GM18873 (cell line): ENCODE data around the gene NT5C1A.

Experiments used
- ATAC-seq: cut with Tn5 transposase; IDR thresholded peaks from one replicate; pipeline ENCODE4 v1.9.1; 2021; ENCODE audit warnings: mild to moderate bottlenecking, moderate library complexity, moderate number of reproducible peaks; ENCODE audit not compliant: unreplicated experiment, low FRiP score

The NT5C1A gene

DNA sequence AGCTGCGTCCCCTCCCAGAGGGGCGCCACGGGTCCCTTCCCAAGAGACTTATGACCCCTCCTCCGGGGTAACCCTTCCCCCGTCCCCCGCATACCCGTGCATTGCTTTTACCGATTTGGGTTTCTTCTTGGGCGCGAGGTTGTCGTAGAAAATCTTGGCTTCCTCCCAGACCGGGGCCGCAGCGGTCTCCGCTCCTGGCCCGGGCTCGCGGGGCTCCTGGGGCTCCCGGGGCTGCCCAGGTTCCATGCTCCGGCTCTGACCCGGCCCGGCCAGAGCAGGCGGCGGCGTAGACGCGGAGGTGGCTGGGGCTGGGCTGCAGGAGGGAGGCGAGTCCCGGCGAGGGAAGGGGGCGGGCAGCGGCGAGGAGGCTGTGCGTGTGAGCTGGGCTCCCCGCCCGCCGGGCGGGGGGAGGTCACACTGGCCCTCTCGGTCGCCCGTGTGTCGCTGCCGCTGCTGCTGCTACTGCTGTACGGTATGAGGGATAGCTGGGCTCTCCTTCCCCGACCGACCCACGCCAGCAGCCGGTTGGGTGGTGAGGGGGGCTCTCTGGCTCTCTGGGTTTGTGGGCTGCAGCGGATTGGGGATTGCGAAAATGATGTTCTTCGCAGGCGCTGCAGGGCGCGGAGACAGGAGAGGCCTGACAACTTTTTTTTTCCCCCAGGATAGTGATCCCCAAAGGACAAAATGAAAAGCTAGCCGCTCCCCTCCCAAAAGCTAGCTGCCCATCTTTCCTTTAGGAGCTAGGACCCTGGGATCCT, at the start of gene NT5C1A:
Gene NT5C1A (minus strand): TSS at position 315 of the 758 bp plus-strand sequence. CDS start 69 bp downstream, at position 246.
- no peak for ATAC-seq

DNA sequence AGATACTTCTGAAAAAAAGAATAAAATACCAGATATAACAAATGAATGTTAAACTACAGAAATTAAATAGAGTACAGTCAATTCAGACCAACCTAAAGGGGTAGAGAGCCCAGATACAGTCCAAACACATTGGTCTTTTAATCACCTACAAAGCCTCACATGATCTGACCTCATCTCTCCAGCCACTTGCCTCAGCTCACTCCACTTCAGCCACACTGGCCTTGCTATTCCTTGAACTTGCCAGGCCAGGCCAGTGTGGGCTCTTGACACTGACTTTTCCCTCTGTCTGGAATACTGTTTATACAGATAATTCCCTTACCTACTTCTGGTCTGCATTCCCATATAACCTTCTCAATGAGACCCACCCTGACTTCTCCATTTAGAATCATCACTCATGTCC, 49.8 kb upstream of the NT5C1A start:
- ATAC-seq = no peak

DNA sequence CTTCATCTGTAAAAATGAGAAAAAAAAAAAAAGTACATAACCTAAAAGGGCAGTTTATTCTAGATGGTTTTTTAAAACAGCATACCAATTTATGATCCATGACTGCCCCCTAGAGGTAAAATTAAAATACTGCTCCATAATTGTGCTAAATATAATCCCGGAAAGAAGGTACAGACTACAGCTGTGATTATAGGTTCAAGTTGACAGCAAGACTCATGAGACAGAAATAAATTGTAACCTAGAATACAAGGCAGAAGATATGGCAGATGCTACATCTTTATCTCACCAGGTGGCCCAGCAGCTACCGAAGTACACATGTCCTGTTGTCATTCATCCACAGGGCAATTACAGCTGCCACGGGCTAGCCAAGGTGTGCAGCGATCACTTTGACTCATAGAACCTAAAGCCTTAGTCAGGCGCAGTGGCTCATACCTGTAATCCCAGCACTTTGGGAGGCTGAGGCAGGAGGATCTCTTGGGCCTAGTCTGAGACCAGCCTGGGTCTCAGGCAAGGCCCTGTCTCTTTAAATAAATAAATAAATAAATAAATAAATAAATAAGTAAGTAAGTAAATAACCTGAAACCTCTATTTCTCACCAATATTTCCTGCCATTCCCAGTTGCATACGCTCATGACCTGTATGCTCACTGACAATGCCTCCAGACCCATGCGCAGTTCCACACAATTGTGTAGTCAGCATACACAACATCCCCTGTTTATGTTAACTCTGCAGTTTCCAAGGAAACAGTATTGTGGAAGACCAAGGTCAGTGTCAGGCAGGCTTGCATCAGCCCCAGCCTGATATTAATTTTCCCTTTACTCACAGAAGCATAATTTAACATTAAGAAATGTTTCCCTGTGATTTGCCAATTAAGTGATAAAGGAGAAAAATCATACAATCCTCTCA, 48.4 kb upstream of the NT5C1A start:
- no peak for ATAC-seq

DNA sequence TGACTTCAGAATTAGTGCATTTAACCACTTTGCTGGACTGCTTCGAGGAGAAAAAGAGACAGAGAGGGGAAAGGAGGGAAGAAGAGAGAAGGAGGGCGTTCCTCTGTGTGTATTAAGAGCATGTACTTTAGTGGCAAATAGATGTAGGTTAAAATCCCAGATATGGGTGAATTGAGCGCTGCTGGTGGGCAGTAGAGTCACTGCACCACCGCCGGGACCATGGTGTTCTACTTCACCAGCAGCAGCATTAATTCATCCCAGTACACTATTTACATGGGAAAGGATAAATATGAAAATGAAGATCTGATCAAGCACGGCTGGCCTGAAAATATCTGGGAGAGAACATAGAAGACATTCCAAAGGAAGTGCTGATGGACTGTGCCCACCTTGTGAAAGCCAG, 45.9 kb upstream of the NT5C1A start:
- no peak for ATAC-seq

DNA sequence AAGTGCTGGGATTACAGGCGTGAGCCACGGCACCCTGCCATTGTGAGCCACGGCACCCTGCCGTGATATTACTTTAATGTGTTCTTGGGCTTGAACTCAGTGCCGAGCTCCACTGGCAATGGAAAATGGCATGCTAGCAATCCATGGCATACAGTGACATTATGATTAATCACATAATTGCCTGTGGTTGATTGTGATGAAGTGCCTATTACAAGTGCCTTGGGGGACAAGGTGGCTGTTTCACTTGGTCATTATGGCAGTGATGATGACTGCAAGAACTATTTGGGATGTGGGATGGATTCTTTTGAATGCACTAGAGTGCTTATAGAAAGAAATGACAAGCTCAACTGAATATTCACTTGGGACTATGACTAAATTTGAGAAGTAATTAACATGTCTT, 41.6 kb upstream of the NT5C1A start:
- ATAC-seq = no peak

DNA sequence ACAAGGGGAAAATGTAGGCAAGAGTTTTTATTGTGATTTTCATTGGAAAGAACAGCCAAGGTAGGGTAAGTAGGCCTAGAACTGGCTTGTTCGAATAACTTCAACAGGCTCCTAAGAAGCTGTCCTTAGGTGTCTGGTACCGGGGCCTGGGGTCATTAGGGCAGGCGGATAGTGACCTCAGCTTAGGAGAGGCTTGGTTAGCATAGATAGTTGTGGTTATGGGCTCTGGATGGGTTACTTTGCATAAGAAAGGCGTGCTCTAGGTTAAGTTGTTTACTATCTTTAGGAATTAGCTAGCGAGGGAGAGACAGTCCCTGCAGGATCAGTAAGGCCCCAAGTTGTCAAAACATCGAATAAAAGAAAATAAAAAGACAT, 40.0 kb upstream of the NT5C1A start:
- no peak for ATAC-seq

DNA sequence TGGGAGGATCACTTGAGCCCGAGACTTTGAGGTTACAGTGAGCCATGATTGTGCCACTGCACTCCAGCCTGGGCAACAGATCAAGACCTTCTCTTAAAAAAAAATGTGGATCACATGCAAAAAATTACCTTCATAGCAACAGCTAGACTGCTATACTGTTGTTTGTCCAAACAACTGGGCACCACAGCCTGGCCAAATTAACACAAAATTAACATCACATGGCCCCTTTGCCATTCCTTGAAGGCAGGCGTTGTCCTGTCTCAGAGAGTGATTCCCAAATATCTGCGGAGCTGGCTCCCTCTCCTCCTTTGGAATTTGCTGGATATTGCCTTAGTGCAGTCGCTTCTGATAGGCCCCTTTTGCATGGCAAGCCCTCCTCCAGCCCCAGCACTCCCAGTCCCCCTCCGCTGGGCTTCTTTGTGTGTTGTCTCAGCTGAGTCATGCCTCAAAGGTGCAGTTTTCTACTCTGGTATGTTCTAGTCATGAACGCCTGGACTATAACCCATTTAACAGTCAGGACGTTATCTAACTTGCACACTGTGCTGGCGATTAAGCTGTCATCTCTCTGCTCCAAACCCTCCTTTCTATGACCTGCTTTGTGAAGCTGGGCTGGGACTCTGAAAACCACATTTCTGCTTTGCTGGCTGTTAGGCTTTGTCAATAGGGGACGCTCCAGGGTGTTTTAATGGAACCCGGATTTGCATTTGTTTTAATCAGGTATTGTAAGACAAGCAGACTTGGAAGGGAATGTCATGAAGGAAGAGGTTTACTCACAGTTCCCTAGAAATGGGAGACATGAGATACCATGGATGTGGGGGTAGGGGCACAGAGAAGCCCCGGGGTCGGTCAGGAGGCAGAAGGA, 39.4 kb upstream of the NT5C1A start:
- ATAC-seq = no peak

DNA sequence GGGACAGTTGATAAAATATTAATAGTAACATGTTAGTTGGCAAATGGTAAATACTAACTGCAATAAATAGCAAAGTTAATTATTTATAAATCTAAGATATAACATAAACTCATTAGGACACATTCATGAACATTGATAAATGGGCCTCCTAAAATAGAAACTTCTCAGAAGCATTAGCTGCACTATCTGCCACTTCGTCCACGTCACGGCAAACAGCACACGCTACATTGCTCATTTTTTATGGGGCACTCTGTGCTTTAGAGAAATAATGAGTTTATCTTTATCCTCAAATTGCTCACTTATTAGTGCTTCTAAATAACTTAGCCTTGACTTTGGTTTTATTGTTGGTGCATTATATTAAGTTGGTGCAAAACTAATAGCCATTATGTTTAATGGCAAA, 35.6 kb upstream of the NT5C1A start:
- no peak for ATAC-seq

DNA sequence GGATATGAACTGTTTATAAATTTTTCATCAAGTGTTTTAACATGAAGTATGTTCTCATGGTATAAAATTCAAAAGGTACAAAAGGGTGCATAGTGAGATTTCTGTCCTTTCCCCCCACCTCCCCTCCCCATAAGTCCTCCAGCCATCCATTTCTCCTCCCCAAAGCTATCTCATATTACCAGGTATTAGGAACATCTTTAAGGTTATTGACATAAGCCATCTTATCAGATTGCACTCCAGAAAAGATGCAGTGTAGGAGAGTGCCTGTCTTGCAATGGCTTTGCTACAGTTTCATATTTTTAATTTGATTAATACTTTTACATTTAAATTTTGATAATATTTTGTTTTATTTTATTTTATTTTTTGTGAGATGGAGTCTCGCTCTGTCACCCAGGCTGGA, 32.9 kb upstream of the NT5C1A start:
- ATAC-seq = no peak

DNA sequence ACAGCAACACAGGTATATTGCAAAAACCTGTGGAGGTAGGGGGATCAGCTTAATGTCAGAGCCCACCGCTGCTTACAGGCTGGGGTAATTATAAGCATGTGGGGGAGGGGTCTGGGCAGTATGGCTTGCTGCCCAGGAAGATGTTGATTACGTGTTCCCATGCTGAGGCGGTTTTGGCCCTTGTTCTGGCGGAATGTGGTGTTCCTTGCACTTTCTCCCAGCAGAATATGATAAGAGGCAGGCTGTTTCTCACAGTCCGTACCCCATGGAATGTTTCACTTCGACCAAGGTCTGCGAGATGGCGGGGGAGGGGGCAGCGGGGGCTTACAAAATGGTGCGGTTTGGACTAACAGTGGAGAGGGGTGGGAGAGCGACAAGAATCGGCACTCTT, 29.1 kb upstream of the NT5C1A start:
- no peak for ATAC-seq

DNA sequence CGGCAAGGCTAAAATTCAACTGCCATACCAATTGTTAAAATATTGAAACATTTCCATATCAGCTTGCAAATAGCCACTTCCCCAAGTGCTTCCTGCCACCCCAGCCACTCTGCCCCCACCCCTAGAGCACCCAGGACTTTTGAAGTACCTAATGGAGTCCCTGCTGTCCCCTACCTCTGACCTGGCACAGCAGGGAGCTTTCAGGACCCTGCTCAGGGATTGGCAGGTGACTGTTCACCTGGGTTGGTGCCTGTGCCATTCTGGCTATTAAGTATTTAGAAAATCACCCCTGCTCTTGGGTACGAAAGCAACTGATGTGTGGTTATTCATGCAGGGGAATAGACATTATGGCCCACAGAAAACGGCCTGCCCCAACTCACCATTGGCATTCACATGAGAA, 28.4 kb upstream of the NT5C1A start:
- no peak for ATAC-seq

DNA sequence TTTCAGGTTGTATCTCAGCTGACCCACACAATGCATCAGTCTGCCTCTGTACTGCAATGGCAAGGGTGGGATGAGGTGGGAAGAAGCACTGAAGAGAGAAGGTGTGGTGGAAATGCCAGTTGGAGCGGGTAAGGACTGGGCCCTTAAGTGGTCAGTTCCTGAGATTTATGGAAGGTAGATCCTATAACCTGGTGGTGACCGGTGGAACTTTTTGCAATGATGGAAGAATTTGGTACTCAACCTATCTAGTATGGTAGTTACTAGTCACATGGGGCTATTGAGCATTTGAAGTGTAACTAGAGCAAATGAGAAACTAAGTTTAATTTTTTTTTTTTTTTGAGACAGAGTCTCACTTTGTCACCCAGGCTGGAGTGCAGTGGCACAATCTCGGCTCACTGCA, 27.5 kb upstream of the NT5C1A start:
- ATAC-seq = no peak

DNA sequence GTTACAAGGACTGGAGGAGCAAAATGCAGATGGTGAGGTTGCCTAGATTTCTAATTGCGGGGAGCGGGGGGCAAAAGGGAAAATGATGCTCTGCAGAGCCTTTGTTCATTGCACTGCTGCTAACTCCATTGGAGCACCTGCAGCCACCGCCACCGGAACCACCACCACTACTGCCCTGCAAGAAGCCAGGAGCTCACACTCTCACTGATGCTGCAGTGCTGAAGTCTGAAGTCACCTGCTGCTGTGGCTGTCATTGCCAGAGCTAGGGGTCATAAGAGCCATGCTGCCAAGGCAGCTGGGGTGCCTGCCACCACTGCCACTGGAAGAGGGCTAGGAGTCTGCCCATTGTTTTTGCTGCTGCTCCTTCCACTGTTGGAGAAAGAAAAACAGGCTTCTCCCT, 26.7 kb upstream of the NT5C1A start:
- ATAC-seq = no peak

DNA sequence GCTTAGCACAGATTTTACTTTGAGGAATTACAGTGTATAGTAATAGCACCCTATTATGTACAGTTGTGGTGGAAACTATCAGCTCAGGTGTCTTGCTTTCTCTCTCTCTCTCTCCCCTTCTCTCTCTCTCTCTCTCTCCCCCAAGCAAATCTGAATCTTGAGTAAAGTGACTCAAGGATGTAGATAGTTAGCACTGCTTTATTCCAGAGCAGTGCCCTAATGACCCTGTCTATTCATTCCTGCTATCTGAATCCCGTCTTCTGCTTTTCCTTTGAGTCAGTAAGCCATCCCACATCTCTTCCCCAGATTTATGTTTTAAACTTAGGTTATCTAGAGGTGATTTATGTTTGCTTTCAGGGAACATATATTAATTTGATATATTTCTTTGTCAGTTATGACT, 24.5 kb upstream of the NT5C1A start:
- no peak for ATAC-seq

DNA sequence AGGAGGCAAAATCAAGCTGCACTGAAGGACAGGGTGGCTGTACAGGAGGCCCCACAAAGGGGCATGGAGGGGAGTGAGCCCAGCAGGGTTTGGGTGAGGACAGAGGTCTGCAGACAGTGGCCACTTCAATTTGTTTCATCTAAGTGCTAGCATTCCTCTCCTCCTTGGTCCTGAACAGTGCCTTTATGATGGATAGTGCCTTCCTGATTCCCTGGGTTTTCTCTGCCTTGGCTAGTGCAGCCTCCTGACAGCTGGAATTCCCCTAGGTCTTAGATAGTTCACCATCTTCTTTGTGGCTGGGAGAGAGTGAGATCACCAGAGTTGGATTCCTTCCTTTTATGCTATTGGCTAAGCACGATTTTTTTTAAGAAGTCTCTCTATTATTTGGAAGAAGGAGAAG, 23.1 kb upstream of the NT5C1A start:
- ATAC-seq = no peak

DNA sequence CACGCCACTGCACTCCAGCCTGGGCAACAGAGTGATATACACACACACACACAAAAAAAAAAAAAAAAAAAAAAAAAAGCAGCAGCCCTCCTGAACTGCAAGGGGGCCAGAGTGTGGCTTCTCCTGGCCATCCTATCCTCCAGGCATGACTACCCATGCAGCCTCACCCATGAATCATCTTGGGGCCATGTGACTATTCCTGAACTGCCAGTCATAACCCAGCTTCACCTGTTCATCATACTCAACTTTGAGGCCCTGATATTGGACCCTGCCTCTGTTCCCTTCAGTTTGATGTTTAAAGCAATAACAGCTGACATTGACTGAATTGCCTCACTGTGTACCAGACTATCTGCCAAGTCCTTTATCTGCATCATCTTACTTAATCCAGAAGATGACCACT, 22.1 kb upstream of the NT5C1A start:
- ATAC-seq = no peak

DNA sequence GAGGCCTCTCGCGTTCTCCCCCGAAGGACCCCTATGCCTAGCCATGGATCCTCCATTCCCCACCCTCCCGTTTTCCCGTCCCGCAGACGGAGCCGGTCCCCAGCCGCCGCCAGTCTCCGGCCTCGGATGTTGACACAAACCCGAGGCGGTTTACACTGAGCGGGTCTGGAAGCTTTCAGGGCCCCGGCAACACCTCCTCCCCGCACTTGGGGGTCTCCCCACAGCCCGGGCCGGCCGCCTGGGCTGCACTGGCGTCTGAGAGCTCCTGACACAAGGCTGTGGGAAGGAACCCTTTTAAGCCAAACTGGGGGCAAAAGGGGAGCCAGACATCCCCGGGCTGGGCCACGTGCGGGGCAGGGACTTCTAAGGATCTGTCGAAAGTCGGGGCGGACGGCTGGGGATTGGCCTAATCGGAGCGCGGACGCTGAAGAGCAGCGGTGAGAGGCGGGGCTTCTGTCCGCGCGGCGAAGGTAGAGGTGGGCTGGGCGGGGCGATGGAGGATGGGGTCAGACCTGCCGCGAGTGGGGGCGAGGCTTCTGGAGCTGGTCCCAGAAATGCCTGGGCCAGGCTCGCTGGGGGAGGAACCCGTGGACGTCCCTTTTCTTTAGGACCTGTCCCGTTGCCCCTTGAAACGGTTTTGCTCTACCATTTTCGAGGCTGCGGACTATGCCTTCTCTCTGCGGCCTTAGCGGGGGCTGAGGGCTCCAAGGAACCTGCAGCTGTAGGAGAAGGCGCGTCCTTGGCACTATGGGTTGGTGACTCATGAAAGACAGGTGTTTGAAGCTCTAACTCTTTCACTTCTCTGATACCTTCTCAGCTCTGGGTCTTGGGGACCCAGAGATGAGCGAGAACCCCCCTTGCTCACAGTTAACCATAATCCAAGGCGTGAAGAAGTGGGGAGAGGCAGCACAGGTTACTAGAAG, 20.5 kb upstream of the NT5C1A start:
- ATAC-seq = no peak

DNA sequence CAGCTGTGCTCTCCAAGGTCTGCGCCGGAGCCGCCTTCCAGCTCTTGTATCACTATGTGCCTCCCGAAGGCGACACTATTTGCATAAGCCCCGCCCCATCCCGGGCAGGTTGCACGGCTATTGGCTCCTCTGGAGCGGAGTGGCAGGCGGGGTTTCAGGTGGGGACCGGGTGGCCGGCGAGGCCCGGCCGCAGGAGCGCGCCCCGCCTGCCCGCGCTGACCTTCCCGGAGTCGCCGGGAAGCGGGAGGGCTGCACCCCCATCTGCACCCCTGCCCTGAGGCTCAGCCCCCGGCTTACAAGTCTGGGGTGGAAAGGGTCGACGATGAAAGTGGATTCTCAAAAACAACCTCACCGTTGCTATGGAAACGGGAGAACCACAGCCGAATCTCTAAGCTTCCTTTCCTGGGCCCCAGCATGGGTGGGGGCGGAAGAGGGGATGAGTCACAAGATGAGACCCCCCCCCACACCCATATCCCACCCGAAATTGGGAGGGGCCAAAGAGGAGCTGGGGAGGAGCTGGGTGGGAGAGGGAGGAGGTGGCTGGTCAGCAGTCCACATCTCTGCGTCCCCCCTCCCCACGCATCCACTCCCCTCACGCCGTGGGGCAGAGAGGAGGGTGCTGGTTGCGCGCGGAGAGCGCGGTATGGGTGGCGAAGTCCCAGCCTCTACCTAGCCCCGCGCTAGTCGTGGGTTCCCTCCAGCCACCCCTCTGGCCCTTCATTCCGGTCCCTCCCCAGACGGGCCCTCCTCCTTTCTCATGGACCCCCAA, 19.7 kb upstream of the NT5C1A start, which contains the start of gene HPCAL4:
Gene HPCAL4 (minus strand): TSS at position 51 of the 769 bp plus-strand sequence. CDS start 6,830 bp downstream, outside the sequence.
- ATAC-seq = no peak

DNA sequence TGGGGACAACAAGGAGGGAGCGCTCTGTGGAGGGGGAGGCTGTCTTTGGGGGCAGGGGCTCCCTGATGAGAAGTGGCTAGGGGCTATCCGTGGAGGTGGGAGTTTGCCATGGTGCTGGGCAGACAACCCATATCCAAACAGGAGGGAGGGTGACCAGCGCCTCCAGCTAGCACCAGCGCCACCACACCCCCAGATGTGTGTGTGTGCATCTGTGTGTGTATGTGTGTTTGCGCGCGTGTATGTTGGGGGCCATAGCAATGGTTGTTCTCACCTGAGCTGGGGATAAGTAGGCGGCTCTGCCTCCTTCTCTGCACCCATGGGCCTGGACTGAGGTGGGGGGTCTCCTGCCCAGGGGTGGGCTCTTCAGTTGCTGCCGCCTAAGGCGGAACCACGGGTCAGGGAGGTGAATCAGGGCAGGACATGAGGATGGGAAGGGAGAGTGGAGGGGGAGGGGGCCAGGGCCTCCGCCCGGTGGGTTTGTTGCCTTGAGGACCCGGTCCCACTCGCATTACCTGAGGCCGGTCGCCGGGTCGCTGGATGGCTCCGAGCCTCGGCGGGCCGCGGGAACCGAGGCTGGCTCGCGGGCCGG, 19.0 kb upstream of the NT5C1A start:
- ATAC-seq = no peak
